ENCODE data around the gene MAP3K2. TPM values are rescaled to one million over a fixed set of nuclear protein-coding genes. Genes with fewer than 3 reads are reported as not detected.

MAP3K2 gene
- total and polyA plus RNA-seq, 2 of the 8 experiments (the other 6 are each of a cell fraction or from before 2014, with no cell fraction given) = 2.0 to 23.2 TPM

DNA sequence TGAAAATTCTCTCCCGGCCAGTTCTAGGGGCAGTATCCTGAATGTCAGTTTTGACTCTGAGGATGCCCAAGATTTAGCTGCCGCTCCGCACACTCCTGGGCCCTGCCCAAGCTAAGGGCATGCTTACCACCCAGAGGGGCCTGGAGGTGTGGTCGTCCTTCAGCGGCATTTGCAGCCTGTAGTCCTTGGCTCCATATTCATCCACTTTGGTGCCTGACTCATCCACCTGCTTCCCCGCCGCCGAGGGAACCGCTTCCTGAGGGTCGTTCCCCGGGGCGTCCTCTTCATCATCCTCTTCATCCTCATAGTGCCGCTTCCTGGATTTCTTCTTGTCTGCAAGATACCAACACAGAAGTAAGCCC is 94.4 kb downstream of the MAP3K2 start (continued):
- TF ChIP-seq YY1 (IDR thresholded peaks at IDR 0.05; ENCODE audit: low read depth, low read length) = no peak
- no peak for TF ChIP-seq TCF12 (IDR thresholded peaks at IDR 0.05; ENCODE audit: low read depth, low read length)
- TF ChIP-seq TAF7 (optimal IDR thresholded peaks at IDR 0.05; ENCODE audit: borderline replicate concordance, low read depth, low read length) = no peak
